DLD1 (cell line): ENCODE data around the gene MED13L.
"Not testable (repeated sequence)": the region's sequence is repeated elsewhere in the genome, so short reads cannot be mapped to it uniquely, and the experiment has no call there.

Source experiments
- in situ Hi-C: cut with HindIII; loops from 2 replicates; pipeline ENCODE4 v1.10.0; 2017; ENCODE audit warnings: low sequenced_read_pairs

The MED13L gene

GRCh38 chr12:116304621-116305020 is 27.1 kb upstream of the MED13L start:
- in situ Hi-C loops: no loop called here

- in situ Hi-C loops: no loop called here
Measured at GRCh38 chr12:116303929-116304328, 26.4 kb upstream of the MED13L start.

- in situ Hi-C loops: no loop called here
Measured at GRCh38 chr12:116303066-116303465, 25.6 kb upstream of the MED13L start.

GRCh38 chr12:116302166-116303058 is 24.9 kb upstream of the MED13L start:
- in situ Hi-C loops: no loop called here

GRCh38 chr12:116301621-116302020 is 24.1 kb upstream of the MED13L start:
- in situ Hi-C loops: no loop called here

GRCh38 chr12:116299665-116300328 is 22.3 kb upstream of the MED13L start:
- in situ Hi-C loops: no loop called here

- in situ Hi-C loops: no loop called here
Measured at GRCh38 chr12:116299064-116299463, 21.6 kb upstream of the MED13L start.

GRCh38 chr12:116298578-116298977 is 21.1 kb upstream of the MED13L start:
- in situ Hi-C loops: no loop called here

GRCh38 chr12:116297224-116297834 is 19.8 kb upstream of the MED13L start:
- in situ Hi-C loops: no loop called here

- in situ Hi-C loops: no loop called here
Measured at GRCh38 chr12:116295327-116296263, 18.1 kb upstream of the MED13L start.

- in situ Hi-C loops: no loop called here
Measured at GRCh38 chr12:116294454-116295165, 17.1 kb upstream of the MED13L start.

GRCh38 chr12:116293687-116294453 is 16.4 kb upstream of the MED13L start:
- in situ Hi-C loops: no loop called here

- in situ Hi-C loops: no loop called here
Measured at GRCh38 chr12:116291218-116291617, 13.7 kb upstream of the MED13L start.

GRCh38 chr12:116288735-116289134 is 11.2 kb upstream of the MED13L start:
- in situ Hi-C loops: no loop called here

- in situ Hi-C loops: no loop called here
Measured at GRCh38 chr12:116287842-116288301, 10.4 kb upstream of the MED13L start.

- in situ Hi-C loops: no loop called here
Measured at GRCh38 chr12:116284396-116284795, 6.9 kb upstream of the MED13L start.

GRCh38 chr12:116283881-116284280 is 6.4 kb upstream of the MED13L start:
- in situ Hi-C loops: not testable (repeated sequence)

- in situ Hi-C loops: no loop called here
Measured at GRCh38 chr12:116282371-116283286, 5.1 kb upstream of the MED13L start.
